Activated naive CD8-positive, alpha-beta T cell treated with anti-CD3 and anti-CD28 coated beads for 36 hours (primary cell): ENCODE results near the gene ADAMTSL1. TPM values are rescaled to one million over a fixed set of nuclear protein-coding genes. Genes with fewer than 3 reads are reported as not detected.

Experiments
- DNase-seq: peaks from one replicate; pipeline ENCODE4 v3.0.0; 2021
- H3K27ac Mint-ChIP-seq: one replicate; pipeline ENCODE4 v1.8.0; 2022; ENCODE audit warnings: mild to moderate bottlenecking, moderate library complexity, mixed read lengths
- H3K27me3 Mint-ChIP-seq: one replicate; pipeline ENCODE4 v1.8.0; 2022; ENCODE audit warnings: mild to moderate bottlenecking, mixed read lengths
- H3K36me3 Mint-ChIP-seq: one replicate; pipeline ENCODE4 v1.8.0; 2021; ENCODE audit warnings: mild to moderate bottlenecking, mixed read lengths
- H3K4me1 Mint-ChIP-seq: one replicate; pipeline ENCODE4 v1.8.0; 2021; ENCODE audit warnings: mixed read lengths
- H3K4me3 Mint-ChIP-seq: one replicate; pipeline ENCODE4 v1.8.0; 2022; ENCODE audit warnings: mild to moderate bottlenecking, moderate library complexity, mixed read lengths
- H3K9me3 Mint-ChIP-seq: one replicate; pipeline ENCODE4 v1.8.0; 2022; ENCODE audit warnings: mixed read lengths
- total RNA-seq, 2 experiments: library from RNA; stranded (reverse); gene quantifications; one replicate each; pipeline ENCODE4 v1.2.3, GENCODE V29; 2021

ADAMTSL1 gene
- total RNA-seq, 2 experiments from 2014 or later = not detected

DNA sequence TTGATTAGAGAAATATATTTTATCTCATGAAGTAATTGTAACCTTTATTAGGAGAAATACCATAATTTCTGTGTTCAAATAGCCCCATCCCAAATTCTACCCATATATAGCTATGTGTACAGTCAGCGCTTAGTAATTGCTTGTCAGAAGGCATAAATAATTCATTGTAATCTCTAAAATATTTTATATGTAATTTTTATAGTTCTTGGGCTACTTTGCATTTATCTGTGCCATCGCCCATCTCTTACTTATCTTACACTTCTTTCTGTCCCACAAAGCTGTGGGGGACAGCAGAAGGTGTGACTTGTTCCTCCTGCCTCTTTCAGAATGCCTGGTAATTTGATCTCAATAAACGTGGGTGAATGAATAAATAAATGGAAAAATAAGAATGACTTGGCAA lies 5.5 kb downstream of the ADAMTSL1 start:
- no peak overlapping the region for H3K27ac Mint-ChIP-seq
- H3K27me3 Mint-ChIP-seq = peaks cover 20% of the 10 kb centered on the region
- H3K9me3 Mint-ChIP-seq = no peaks in the 10 kb centered on the region

DNA sequence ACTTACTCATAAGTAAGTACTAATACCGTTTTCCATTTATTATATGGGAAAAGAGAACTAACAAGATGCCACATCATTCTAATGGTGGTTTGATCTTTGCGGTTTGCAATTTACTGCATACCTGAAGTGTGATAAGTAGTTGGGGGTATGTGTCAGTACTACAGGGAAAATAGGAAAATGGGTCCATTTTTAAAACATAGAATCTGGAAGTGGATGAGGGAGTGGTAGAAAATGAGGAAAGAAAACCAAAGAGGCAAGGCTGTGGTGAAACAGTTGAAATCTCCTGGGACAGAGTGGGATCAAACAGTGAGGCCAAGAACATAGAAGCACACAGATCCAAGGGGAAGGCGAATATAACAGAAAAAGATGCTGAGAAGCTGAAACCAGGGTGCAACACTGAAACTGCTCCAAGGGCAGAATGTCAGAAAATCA lies 6.7 kb downstream of the ADAMTSL1 start:
- H3K9me3 Mint-ChIP-seq = no peaks in the 10 kb centered on the region
- no peak overlapping the region for H3K27ac Mint-ChIP-seq
- no peaks in the 10 kb centered on the region for H3K4me1 Mint-ChIP-seq
- DNase-seq = no peak
- peaks cover 11% of the 10 kb centered on the region for H3K27me3 Mint-ChIP-seq
- no peak overlapping the region for H3K4me3 Mint-ChIP-seq
- no peaks in the 10 kb centered on the region for H3K36me3 Mint-ChIP-seq

More for the DNA sequence above, 5.5 kb downstream of the ADAMTSL1 start:
- no peak for DNase-seq
- H3K36me3 Mint-ChIP-seq = no peaks in the 10 kb centered on the region
- H3K4me1 Mint-ChIP-seq = no peaks in the 10 kb centered on the region
- H3K4me3 Mint-ChIP-seq = no peak overlapping the region

DNA sequence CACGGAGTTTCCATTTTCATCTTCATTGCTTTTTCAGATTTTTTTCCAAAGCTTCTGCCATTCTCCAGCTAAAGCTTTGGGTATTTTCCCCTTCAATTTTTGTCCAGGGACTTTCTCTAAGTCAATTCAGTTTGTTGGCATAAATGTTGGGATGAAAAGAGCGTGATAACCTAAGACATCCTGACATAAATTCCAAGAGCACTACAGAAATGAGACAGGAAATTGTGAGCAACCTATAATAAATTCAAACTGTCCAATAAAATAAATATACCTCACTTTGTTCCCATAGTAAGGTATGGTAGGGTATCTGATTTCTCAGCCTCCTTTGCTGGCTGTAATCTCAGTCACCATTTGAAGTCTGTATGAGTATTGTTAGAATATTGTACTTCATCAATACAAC lies 8.4 kb downstream of the ADAMTSL1 start:
- no peaks in the 10 kb centered on the region for H3K9me3 Mint-ChIP-seq
- no peak overlapping the region for H3K27ac Mint-ChIP-seq
- H3K4me1 Mint-ChIP-seq = no peaks in the 10 kb centered on the region
- H3K36me3 Mint-ChIP-seq = no peaks in the 10 kb centered on the region
- H3K4me3 Mint-ChIP-seq = no peak overlapping the region
- no peak for DNase-seq
- H3K27me3 Mint-ChIP-seq = peaks cover 4% of the 10 kb centered on the region

DNA sequence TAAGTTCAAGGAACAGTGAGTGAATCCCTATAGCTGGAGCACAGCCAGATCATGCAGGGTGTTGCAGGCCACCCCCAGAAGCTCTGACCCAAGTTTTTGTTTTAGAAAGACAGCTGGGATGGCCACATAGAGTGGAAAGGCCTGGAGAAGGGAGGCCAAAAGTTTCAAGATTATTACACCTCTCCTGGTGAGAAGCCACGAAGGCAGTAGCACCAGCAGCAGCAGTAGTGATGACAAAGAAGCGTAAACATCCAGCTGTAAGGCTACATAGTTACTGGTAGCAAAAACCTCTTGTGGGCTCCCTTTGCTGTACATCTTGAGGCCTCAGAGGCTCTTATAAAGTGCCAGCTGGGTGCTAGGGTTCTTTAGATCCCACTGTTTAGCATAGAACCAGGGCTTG lies 11.8 kb downstream of the ADAMTSL1 start:
- Mint-ChIP-seq H3K4me1 (no peaks in the 10 kb centered on the region), H3K27ac (no peak overlapping the region), H3K27me3 (no peaks in the 10 kb centered on the region), H3K9me3 (no peaks in the 10 kb centered on the region), H3K36me3 (no peaks in the 10 kb centered on the region), H3K4me3 (no peak overlapping the region)
- no peak for DNase-seq

DNA sequence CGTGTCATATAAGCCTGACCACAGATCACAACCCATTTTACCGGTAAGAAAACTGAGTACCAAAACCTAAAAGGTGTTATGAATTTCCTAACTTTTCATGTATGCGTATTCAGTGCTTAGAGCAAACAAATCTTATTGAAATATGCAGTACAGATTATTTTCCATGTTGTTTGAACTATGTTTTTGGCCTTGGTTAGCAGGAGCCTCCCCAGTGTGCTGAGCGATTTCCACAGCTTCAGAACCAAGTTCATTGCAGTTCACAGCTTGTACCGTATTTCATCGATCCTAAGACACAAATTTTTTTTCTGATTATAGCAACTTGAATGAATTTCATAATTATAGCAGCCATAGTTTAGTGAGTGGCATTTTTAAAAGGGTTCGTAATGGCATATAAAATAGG lies 13.7 kb downstream of the ADAMTSL1 start:
- H3K36me3 Mint-ChIP-seq = no peaks in the 10 kb centered on the region
- H3K27ac Mint-ChIP-seq = no peak overlapping the region
- no peak for DNase-seq
- H3K4me3 Mint-ChIP-seq = no peak overlapping the region
- no peaks in the 10 kb centered on the region for H3K27me3 Mint-ChIP-seq
- no peaks in the 10 kb centered on the region for H3K9me3 Mint-ChIP-seq
- no peaks in the 10 kb centered on the region for H3K4me1 Mint-ChIP-seq

DNA sequence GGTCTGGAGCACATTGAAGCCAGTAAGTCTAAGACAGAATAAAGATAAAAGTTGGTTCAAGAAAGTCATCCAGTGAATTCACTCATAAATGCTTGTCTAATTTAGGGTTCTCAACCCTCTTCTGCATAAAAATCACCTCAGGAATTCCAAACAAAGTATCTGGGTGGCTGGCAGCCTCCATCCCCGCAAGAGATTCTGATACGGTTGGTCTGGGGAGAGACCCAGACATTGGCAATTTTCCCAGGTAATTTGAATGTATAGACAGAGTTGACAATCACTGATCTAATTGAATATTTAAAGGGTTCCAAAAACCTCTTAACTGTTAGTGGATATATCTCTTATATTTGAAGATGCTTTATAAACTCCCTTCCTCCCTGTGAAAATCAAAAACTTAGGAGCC lies 14.9 kb downstream of the ADAMTSL1 start:
- no peaks in the 10 kb centered on the region for H3K4me1 Mint-ChIP-seq
- no peak for DNase-seq
- peaks cover 4% of the 10 kb centered on the region for H3K27me3 Mint-ChIP-seq
- H3K4me3 Mint-ChIP-seq = no peak overlapping the region
- no peaks in the 10 kb centered on the region for H3K9me3 Mint-ChIP-seq
- no peak overlapping the region for H3K27ac Mint-ChIP-seq
- no peaks in the 10 kb centered on the region for H3K36me3 Mint-ChIP-seq

DNA sequence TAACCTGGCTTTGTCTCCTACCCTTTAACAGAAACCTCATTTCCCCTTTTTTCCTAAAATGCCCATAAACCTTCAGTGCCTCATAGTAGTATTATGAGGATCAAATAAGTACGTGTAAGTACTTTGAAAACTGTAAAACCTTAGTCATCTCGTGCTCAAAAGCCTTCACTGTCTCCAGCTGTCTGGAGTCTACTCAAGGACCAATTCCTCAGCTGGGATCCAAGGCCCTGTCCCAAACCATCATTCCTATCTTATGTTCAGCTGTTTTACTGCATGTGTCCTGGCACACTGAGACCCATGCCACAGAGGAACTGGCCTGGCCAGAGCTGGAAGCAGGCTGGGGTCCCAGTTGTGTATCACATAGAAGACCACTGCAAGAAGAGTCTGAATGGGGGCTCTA lies 15.9 kb downstream of the ADAMTSL1 start:
- no peak for DNase-seq
- H3K36me3 Mint-ChIP-seq = no peaks in the 10 kb centered on the region
- H3K27me3 Mint-ChIP-seq = peaks cover 4% of the 10 kb centered on the region
- H3K27ac Mint-ChIP-seq = no peak overlapping the region
- H3K9me3 Mint-ChIP-seq = no peaks in the 10 kb centered on the region
- no peak overlapping the region for H3K4me3 Mint-ChIP-seq
- no peaks in the 10 kb centered on the region for H3K4me1 Mint-ChIP-seq

DNA sequence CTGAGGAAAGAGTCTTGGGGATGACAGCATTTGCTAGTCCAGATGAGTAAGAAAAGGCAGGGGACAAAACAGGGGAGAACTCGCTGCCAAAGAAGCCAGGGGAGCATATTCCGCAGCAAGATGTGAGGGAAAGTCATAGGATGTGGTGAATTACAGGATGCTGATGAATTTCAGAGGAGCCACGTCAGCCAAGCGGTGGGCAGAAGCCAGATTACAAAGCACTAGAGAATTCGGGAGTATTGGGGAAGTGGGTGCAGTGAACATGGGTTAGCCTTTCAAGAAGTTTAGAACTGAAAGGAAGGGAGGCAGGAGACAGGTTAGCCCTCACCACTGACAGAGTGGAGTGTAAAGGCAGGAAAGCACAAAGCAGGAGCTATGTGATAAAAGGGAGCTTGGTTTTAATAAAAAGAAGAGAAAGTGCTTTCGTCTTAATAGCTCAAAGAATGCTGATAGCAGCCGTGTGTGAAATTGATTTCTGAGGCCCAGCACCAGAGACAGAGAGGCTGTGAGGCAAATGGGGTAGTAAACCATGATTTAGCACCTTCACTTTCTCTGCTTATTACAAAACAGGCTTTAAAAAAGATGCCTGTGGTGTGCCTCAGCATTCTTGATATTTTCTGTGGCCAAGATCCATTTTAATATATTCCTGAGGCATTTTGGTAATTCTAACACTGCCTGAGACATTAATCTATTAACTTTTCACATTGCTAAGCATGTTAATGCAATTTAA lies 16.9 kb downstream of the ADAMTSL1 start:
- no peak for DNase-seq
- H3K36me3 Mint-ChIP-seq = no peaks in the 10 kb centered on the region
- H3K27ac Mint-ChIP-seq = no peak overlapping the region
- peaks cover 4% of the 10 kb centered on the region for H3K27me3 Mint-ChIP-seq
- no peaks in the 10 kb centered on the region for H3K9me3 Mint-ChIP-seq
- H3K4me1 Mint-ChIP-seq = no peaks in the 10 kb centered on the region
- no peak overlapping the region for H3K4me3 Mint-ChIP-seq

DNA sequence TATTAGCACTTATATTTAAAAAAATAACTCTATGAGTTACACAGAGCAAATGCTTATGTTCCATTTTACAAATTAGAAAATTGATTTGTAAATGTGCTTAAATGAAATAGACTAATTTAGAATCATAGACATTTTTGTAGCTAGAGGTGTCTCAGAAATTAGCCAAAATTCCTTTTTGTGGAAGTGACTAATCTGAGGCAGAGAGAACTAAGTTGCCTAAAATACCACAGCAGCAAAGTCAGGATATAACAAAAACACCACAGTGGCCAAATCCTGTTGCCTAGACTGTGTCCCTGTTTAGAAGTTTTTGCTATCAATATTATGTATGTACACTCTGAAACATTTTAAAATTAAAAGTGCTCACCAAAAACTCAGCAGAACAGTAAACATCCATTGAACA lies 18.7 kb downstream of the ADAMTSL1 start:
- peaks cover 4% of the 10 kb centered on the region for H3K27me3 Mint-ChIP-seq
- no peak for DNase-seq
- H3K4me3 Mint-ChIP-seq = no peak overlapping the region
- no peaks in the 10 kb centered on the region for H3K36me3 Mint-ChIP-seq
- H3K4me1 Mint-ChIP-seq = no peaks in the 10 kb centered on the region
- no peak overlapping the region for H3K27ac Mint-ChIP-seq
- H3K9me3 Mint-ChIP-seq = no peaks in the 10 kb centered on the region

DNA sequence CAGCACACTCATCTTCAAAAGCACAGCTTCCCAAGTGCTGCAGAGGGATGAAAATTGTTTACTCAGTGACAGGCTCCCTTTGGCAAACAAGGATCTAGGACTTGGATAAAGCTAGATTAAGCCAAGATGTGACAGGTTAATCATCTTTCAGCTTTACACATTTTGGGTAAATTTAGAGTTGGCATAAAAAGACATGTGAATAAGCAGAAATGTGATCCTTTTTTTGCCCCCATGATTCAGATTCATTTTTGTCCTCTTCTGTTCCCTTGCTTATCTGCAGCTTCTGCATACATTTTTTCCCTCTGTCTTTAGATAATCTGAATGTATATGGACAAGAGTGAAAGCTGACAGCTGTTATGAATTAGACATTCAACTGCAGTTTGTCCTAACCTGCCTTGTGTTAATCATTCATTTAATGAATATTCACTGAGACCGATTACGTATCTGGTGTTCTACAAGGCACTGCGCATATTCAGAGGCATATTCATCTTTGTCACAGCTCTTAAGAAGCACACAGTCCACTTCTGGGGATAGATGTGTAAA lies 19.6 kb downstream of the ADAMTSL1 start:
- Mint-ChIP-seq H3K36me3 (no peaks in the 10 kb centered on the region), H3K27me3 (peaks cover 4% of the 10 kb centered on the region), H3K4me3 (no peak overlapping the region), H3K4me1 (no peaks in the 10 kb centered on the region), H3K27ac (no peak overlapping the region), H3K9me3 (no peaks in the 10 kb centered on the region)
- DNase-seq = no peak

DNA sequence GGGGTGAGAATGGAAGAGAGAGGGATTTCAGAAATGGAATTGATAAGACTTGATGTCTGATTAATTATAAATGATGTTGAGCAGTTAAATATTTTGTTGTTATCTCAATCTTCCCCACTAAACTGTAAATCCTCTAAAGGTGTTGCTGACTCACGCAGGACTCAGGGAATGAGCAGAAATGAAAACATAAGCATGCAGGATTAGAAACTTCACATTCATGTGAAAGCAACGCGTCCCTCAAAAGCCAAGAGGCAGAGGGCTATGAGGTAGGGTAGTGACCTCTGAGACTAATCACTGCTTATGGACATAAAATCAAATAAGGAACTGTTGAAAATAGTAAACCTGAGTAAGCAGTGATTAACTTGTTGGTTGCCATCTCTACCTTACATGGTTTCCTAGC lies 21.1 kb downstream of the ADAMTSL1 start:
- Mint-ChIP-seq H3K36me3 (no peaks in the 10 kb centered on the region), H3K4me3 (no peak overlapping the region), H3K4me1 (no peaks in the 10 kb centered on the region), H3K27ac (no peak overlapping the region), H3K9me3 (no peaks in the 10 kb centered on the region), H3K27me3 (peaks cover 4% of the 10 kb centered on the region)
- DNase-seq = no peak

DNA sequence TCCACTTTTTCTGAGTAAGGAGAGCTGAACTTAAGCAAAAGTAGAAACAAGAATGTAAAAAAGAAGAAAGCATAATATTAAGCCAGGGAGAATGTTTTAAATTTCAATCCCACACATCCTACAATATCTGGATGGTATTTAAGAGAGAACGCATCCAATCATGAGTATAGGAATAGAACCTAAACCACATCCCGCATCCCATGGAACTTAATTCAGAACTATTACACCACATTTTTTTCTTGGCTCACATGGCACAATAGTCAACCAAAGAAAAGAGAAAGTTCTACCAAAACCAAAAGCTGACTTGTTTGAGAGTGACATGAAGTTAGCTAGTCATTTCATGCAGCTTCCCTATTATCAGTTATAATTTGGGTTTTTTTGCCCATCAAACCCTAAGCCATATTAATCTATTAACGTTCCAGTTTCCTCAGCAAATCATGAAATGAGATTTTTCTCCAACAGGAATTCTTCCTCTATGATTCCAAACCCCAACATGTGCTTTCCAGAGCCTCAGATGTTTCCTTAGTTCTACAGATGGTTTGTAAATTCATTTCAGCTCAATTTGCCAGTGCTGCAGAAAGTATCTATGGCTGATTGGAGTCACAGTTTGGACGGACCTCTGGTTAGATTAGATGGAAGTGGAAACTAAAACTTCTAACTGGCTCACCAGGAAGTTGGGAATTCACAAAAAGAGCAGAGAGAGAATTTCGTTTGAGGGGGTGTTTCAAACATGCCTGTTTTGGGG lies 22.5 kb downstream of the ADAMTSL1 start:
- Mint-ChIP-seq H3K9me3 (no peaks in the 10 kb centered on the region), H3K36me3 (no peaks in the 10 kb centered on the region), H3K4me1 (no peaks in the 10 kb centered on the region), H3K27ac (no peak overlapping the region), H3K27me3 (peaks cover 4% of the 10 kb centered on the region), H3K4me3 (no peak overlapping the region)
- DNase-seq = no peak

DNA sequence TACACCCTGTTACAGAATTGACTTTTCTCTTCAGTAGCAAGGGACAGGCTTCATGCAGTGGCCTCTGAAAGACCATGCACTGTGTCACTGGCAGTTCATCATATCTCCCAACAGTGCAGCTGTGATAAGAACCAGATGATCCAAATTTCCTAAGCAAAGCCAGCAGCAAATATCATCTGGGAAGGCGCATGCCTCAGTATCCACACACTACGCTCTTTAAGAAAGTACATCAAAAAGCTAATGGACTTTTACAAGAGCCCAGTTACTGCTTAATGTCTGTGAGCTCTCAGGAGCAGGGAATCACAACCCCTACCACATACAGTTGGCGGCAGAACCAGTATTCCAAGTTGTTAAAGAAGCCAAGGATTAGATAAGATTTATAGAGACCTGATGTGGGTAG lies 25.1 kb downstream of the ADAMTSL1 start:
- H3K27ac Mint-ChIP-seq = no peak overlapping the region
- H3K36me3 Mint-ChIP-seq = no peaks in the 10 kb centered on the region
- DNase-seq = no peak
- no peaks in the 10 kb centered on the region for H3K9me3 Mint-ChIP-seq
- no peaks in the 10 kb centered on the region for H3K4me1 Mint-ChIP-seq
- H3K27me3 Mint-ChIP-seq = no peaks in the 10 kb centered on the region
- no peak overlapping the region for H3K4me3 Mint-ChIP-seq

DNA sequence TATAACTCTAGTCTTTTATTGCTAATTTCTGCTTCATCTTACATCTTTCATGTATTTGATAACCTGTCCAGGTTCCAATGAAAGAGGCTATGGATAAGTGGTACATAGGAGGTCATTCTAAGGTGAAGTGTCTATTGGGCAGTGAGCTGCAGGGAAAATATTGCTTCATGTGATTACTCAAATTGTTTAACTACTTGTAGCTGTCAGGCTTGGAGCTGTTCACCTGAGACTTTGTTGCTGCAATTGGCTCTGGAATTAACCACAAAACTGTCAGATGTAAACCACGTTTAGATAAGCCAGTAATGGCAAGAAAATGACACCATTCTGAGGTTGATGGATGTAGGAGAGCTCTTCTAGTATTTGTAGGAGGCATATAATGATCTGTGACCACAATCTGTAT lies 26.0 kb downstream of the ADAMTSL1 start:
- no peak for DNase-seq

DNA sequence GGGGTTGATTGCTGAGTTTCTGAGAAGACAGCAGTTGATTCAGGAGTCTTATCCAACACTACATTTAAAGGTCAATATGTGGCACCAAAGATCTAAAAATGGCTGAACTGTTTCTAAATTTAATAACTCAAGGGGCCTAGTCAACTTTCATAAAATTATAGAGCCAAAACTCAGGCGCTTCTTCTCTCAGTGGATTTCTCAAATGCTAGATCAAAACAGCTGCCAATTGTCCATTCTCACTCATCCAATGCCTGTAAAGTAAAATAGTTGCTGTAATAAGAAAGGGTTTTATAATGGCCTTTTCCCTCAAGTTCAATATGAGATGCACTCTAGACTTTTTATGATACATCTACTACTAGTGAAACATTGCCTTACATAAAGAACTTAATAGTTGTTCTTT lies 26.5 kb downstream of the ADAMTSL1 start:
- no peak for DNase-seq
- no peaks in the 10 kb centered on the region for H3K9me3 Mint-ChIP-seq
- no peaks in the 10 kb centered on the region for H3K4me1 Mint-ChIP-seq
- no peak overlapping the region for H3K27ac Mint-ChIP-seq
- H3K4me3 Mint-ChIP-seq = no peak overlapping the region
- no peaks in the 10 kb centered on the region for H3K36me3 Mint-ChIP-seq
- H3K27me3 Mint-ChIP-seq = no peaks in the 10 kb centered on the region

More for the DNA sequence above, 26.0 kb downstream of the ADAMTSL1 start:
- H3K9me3 Mint-ChIP-seq = no peaks in the 10 kb centered on the region
- H3K36me3 Mint-ChIP-seq = no peaks in the 10 kb centered on the region
- H3K4me1 Mint-ChIP-seq = no peaks in the 10 kb centered on the region
- H3K27me3 Mint-ChIP-seq = no peaks in the 10 kb centered on the region
- no peak overlapping the region for H3K4me3 Mint-ChIP-seq
- H3K27ac Mint-ChIP-seq = no peak overlapping the region

DNA sequence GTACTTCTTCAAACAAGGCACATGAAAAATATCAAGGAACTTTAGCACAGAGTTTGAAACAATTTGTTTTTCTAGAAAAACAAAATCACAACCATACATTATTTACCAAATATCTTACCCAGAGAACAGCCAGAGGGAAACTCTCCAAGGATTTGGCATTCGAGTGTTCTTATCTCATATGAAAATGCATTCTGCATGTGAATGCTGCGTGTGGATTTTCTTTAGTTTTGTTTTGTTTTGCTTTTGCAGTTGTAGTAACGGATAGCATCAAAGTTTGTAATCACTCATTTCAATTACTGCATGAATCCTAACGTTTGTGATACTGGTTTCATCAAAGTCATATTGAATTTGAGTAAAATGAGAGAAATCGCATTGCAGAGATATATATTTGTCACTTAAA lies 28.0 kb downstream of the ADAMTSL1 start:
- DNase-seq = no peak
- Mint-ChIP-seq H3K27me3 (no peaks in the 10 kb centered on the region), H3K27ac (no peak overlapping the region)

More for the DNA sequence above, 28.0 kb downstream of the ADAMTSL1 start:
- Mint-ChIP-seq H3K9me3 (no peaks in the 10 kb centered on the region), H3K4me1 (no peaks in the 10 kb centered on the region), H3K36me3 (no peaks in the 10 kb centered on the region), H3K4me3 (no peak overlapping the region)
